ENCODE results near the gene SDK1. TPM values are rescaled to one million over a fixed set of nuclear protein-coding genes. Genes with fewer than 3 reads are reported as not detected.

The SDK1 gene
- total and polyA plus RNA-seq, 2 of the 8 experiments (the other 6 are each of a cell fraction or from before 2014, with no cell fraction given), result 3.3 to 7.2 TPM

DNA sequence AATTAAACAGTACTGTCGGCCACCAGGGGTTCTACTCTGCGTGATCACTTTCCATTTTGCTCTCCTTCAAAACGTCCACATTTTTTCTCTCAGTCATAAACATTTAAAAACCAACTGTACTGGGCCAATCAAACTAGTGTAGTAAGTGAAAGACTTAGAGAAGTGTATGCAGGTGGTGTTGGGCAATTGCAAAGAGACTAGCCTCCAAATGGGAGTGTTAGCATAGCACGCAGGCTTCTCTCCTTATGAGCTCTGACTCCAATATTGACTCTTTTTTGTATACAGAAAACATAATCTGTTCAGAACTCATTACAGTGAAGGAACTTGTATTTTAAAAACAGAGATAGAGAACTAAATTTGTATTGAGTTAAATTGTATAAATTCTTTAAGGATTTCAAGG lies 150.6 kb downstream of the SDK1 start (continued):
- TF ChIP-seq, protein P1, sequence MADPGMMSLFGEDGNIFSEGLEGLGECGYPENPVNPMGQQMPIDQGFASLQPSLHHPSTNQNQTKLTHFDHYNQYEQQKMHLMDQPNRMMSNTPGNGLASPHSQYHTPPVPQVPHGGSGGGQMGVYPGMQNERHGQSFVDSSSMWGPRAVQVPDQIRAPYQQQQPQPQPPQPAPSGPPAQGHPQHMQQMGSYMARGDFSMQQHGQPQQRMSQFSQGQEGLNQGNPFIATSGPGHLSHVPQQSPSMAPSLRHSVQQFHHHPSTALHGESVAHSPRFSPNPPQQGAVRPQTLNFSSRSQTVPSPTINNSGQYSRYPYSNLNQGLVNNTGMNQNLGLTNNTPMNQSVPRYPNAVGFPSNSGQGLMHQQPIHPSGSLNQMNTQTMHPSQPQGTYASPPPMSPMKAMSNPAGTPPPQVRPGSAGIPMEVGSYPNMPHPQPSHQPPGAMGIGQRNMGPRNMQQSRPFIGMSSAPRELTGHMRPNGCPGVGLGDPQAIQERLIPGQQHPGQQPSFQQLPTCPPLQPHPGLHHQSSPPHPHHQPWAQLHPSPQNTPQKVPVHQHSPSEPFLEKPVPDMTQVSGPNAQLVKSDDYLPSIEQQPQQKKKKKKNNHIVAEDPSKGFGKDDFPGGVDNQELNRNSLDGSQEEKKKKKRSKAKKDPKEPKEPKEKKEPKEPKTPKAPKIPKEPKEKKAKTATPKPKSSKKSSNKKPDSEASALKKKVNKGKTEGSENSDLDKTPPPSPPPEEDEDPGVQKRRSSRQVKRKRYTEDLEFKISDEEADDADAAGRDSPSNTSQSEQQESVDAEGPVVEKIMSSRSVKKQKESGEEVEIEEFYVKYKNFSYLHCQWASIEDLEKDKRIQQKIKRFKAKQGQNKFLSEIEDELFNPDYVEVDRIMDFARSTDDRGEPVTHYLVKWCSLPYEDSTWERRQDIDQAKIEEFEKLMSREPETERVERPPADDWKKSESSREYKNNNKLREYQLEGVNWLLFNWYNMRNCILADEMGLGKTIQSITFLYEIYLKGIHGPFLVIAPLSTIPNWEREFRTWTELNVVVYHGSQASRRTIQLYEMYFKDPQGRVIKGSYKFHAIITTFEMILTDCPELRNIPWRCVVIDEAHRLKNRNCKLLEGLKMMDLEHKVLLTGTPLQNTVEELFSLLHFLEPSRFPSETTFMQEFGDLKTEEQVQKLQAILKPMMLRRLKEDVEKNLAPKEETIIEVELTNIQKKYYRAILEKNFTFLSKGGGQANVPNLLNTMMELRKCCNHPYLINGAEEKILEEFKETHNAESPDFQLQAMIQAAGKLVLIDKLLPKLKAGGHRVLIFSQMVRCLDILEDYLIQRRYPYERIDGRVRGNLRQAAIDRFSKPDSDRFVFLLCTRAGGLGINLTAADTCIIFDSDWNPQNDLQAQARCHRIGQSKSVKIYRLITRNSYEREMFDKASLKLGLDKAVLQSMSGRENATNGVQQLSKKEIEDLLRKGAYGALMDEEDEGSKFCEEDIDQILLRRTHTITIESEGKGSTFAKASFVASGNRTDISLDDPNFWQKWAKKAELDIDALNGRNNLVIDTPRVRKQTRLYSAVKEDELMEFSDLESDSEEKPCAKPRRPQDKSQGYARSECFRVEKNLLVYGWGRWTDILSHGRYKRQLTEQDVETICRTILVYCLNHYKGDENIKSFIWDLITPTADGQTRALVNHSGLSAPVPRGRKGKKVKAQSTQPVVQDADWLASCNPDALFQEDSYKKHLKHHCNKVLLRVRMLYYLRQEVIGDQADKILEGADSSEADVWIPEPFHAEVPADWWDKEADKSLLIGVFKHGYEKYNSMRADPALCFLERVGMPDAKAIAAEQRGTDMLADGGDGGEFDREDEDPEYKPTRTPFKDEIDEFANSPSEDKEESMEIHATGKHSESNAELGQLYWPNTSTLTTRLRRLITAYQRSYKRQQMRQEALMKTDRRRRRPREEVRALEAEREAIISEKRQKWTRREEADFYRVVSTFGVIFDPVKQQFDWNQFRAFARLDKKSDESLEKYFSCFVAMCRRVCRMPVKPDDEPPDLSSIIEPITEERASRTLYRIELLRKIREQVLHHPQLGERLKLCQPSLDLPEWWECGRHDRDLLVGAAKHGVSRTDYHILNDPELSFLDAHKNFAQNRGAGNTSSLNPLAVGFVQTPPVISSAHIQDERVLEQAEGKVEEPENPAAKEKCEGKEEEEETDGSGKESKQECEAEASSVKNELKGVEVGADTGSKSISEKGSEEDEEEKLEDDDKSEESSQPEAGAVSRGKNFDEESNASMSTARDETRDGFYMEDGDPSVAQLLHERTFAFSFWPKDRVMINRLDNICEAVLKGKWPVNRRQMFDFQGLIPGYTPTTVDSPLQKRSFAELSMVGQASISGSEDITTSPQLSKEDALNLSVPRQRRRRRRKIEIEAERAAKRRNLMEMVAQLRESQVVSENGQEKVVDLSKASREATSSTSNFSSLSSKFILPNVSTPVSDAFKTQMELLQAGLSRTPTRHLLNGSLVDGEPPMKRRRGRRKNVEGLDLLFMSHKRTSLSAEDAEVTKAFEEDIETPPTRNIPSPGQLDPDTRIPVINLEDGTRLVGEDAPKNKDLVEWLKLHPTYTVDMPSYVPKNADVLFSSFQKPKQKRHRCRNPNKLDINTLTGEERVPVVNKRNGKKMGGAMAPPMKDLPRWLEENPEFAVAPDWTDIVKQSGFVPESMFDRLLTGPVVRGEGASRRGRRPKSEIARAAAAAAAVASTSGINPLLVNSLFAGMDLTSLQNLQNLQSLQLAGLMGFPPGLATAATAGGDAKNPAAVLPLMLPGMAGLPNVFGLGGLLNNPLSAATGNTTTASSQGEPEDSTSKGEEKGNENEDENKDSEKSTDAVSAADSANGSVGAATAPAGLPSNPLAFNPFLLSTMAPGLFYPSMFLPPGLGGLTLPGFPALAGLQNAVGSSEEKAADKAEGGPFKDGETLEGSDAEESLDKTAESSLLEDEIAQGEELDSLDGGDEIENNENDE (IDR thresholded peaks at IDR 0.05; ENCODE audit: insufficient replicate concordance, low read length), result no peak
- TF ChIP-seq ASH2L (IDR thresholded peaks at IDR 0.05; ENCODE audit: low read length), result no peak
